GM19455 (cell line): ENCODE data around the gene MRTFA.
A peak's percentile ranks its signal among the peaks of the same experiment; 100 is the strongest.
"Not testable (repeated sequence)": the region's sequence is repeated elsewhere in the genome, so short reads cannot be mapped to it uniquely, and the experiment has no call there.

Experiments used
- ATAC-seq: cut with Tn5 transposase; IDR thresholded peaks from one replicate; pipeline ENCODE4 v1.9.1; 2021; ENCODE audit not compliant: unreplicated experiment

MRTFA gene

GRCh38 chr22:40502919-40503318, 133.6 kb downstream of the MRTFA start:
- no peak for ATAC-seq

- ATAC-seq: not testable (repeated sequence)
Measured at GRCh38 chr22:40500465-40500786, 136.1 kb downstream of the MRTFA start.

- no peak for ATAC-seq
Measured at GRCh38 chr22:40499209-40499623, 137.3 kb downstream of the MRTFA start.

GRCh38 chr22:40498420-40499208, 137.9 kb downstream of the MRTFA start:
- no peak for ATAC-seq

- no peak for ATAC-seq
Measured at GRCh38 chr22:40493441-40493840, 143.1 kb downstream of the MRTFA start.

GRCh38 chr22:40491990-40492631, 144.4 kb downstream of the MRTFA start:
- peak; percentile 87 for ATAC-seq

GRCh38 chr22:40487663-40488249, 148.8 kb downstream of the MRTFA start:
- no peak for ATAC-seq

GRCh38 chr22:40486962-40487602, 149.4 kb downstream of the MRTFA start:
- no peak for ATAC-seq

- ATAC-seq: no peak
Measured at GRCh38 chr22:40485813-40486667, 150.5 kb downstream of the MRTFA start.

- ATAC-seq: no peak
Measured at GRCh38 chr22:40484906-40485669, 151.4 kb downstream of the MRTFA start.

- ATAC-seq: no peak
Measured at GRCh38 chr22:40482886-40483285, 153.6 kb downstream of the MRTFA start.

GRCh38 chr22:40482391-40482790, 154.1 kb downstream of the MRTFA start:
- no peak for ATAC-seq

- no peak for ATAC-seq
Measured at GRCh38 chr22:40480996-40481395, 155.5 kb downstream of the MRTFA start.

- ATAC-seq: no peak
Measured at GRCh38 chr22:40479887-40480538, 156.5 kb downstream of the MRTFA start.

GRCh38 chr22:40479126-40479800, 157.3 kb downstream of the MRTFA start:
- no peak for ATAC-seq

GRCh38 chr22:40478338-40479125, 158.0 kb downstream of the MRTFA start:
- no peak for ATAC-seq

GRCh38 chr22:40477683-40478337, 158.7 kb downstream of the MRTFA start:
- ATAC-seq: no peak

GRCh38 chr22:40476341-40476740, 160.2 kb downstream of the MRTFA start:
- ATAC-seq: no peak
